ENCODE data around the gene LRIG3. TPM values are rescaled to one million over a fixed set of nuclear protein-coding genes. Genes with fewer than 3 reads are reported as not detected.
"Not testable (repeated sequence)": the region's sequence is repeated elsewhere in the genome, so short reads cannot be mapped to it uniquely, and the experiment has no call there.

The LRIG3 gene
- total RNA-seq, 3 donors from 2014 or later (not counting 1 experiment from before 2014, with no cell fraction given), result 0.18 TPM; not detected in 2

DNA sequence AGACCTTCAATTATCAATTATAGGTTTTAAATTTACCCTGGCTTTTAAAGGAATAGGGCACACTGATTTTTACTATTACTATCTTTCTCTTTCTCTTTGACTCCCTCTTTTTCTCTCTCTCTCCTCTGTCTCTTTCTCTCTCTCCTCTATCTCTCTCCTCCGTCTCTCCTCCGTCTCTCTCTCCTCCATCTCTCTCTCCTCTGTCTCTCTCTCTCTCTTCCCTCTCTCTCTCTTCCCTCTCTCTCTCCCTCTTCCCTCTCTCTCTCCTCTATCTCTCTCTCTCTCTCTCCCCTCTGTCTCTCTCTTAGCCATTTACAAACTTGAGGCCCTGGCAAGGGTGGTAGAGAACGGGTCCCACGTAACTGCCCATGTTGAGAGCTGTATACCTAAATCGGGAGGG, 62.3 kb downstream of the LRIG3 start:
- 92% methylated on average over 5 of the region's 5 CpGs for WGBS (ENCODE audit: insufficient coverage)
- Mint-ChIP-seq H3K27me3 (ENCODE audit: low read depth in 2 of 2) (no peaks in the 10 kb centered on the region), H3K36me3 (no peaks in the 10 kb centered on the region), H3K9me3 (peaks cover 13 to 14% of the 10 kb centered on the region in 2 donors), H3K27ac (no peak overlapping the region), H3K4me3 (no peak overlapping the region), H3K4me1 (no peaks in the 10 kb centered on the region)
- no peak for DNase-seq
- no peak overlapping the region for H3K27ac ChIP-seq (ENCODE audit: low read length)
- H3K9me3 ChIP-seq (ENCODE audit: control insufficient read depth, insufficient read depth, low read length), result no peaks in the 10 kb centered on the region
- intact Hi-C loops (cut with micrococcal nuclease), result no loop called here
- TF ChIP-seq, protein P1, sequence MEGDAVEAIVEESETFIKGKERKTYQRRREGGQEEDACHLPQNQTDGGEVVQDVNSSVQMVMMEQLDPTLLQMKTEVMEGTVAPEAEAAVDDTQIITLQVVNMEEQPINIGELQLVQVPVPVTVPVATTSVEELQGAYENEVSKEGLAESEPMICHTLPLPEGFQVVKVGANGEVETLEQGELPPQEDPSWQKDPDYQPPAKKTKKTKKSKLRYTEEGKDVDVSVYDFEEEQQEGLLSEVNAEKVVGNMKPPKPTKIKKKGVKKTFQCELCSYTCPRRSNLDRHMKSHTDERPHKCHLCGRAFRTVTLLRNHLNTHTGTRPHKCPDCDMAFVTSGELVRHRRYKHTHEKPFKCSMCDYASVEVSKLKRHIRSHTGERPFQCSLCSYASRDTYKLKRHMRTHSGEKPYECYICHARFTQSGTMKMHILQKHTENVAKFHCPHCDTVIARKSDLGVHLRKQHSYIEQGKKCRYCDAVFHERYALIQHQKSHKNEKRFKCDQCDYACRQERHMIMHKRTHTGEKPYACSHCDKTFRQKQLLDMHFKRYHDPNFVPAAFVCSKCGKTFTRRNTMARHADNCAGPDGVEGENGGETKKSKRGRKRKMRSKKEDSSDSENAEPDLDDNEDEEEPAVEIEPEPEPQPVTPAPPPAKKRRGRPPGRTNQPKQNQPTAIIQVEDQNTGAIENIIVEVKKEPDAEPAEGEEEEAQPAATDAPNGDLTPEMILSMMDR (IDR thresholded peaks at IDR 0.05), result no peak
- no peak overlapping the region for H3K4me3 ChIP-seq (ENCODE audit: low read length)
- no peaks in the 10 kb centered on the region for H3K4me1 ChIP-seq (ENCODE audit: control insufficient read depth, insufficient read depth, low read length)
- no peaks in the 10 kb centered on the region for H3K36me3 ChIP-seq (ENCODE audit: control insufficient read depth, insufficient read depth, low read length)
- no peak for ATAC-seq
- H3K27me3 ChIP-seq (ENCODE audit: control insufficient read depth, insufficient read depth, low read length), result no peaks in the 10 kb centered on the region

DNA sequence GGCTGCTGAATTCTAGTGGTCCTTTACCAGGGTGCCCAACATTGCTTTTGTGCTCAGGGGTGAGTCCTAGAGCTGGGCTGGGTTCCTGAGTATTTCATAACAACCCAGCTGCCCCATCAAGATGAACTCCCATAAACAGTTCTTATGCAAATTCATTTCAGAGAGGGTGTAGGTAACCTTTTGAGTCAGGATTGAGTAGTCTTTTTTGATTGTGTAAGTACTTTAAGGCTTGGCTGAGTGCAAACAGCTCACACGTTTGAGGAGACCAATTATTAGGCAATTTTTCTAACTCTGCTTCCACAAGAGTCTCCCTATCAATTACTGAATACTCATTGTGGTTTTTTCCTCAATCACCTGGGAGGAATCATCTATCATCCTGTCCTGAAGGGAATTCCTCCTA, 63.1 kb downstream of the LRIG3 start:
- H3K9me3 ChIP-seq (ENCODE audit: control insufficient read depth, insufficient read depth, low read length); H3K27ac Mint-ChIP-seq; intact Hi-C loops (cut with micrococcal nuclease); H3K27me3 Mint-ChIP-seq (ENCODE audit: low read depth in 2 of 2); H3K4me1 ChIP-seq (ENCODE audit: control insufficient read depth, insufficient read depth, low read length); H3K27ac ChIP-seq (ENCODE audit: low read length); H3K4me1 Mint-ChIP-seq; H3K27me3 ChIP-seq (ENCODE audit: control insufficient read depth, insufficient read depth, low read length); ATAC-seq; H3K4me3 Mint-ChIP-seq; H3K36me3 ChIP-seq (ENCODE audit: control insufficient read depth, insufficient read depth, low read length); H3K4me3 ChIP-seq (ENCODE audit: low read length); H3K36me3 Mint-ChIP-seq; DNase-seq: not testable (repeated sequence)
- H3K9me3 Mint-ChIP-seq, result peaks cover 13 to 14% of the 10 kb centered on the region in 2 donors
- 50% methylated on average over 1 of the region's 1 CpG for WGBS (ENCODE audit: insufficient coverage)

DNA sequence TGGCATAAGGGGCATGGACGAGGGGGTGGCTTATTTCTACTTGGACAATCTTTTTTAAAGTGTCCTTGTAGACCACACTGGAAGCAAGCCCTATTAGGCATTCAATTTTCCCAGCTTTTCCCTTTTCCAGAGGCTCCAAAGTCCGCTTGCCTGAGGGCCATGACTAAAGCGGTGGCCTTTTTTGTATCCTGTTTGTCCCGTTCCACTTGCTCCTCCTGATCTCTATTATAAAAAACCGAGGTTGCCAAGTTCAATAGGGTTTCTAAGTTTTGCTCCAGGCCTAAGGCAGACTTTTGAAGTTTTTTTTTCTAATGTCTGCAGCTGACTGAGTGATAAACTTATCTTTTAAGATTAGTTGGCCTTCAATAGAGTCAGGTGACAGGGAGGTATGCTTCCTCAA, 64.7 kb downstream of the LRIG3 start:
- H3K36me3 ChIP-seq (ENCODE audit: control insufficient read depth, insufficient read depth, low read length); H3K27me3 ChIP-seq (ENCODE audit: control insufficient read depth, insufficient read depth, low read length); H3K27ac ChIP-seq (ENCODE audit: low read length); H3K27me3 Mint-ChIP-seq (ENCODE audit: low read depth in 2 of 2); H3K27ac Mint-ChIP-seq; H3K4me1 Mint-ChIP-seq; DNase-seq; intact Hi-C loops (cut with micrococcal nuclease); H3K4me3 Mint-ChIP-seq; H3K9me3 ChIP-seq (ENCODE audit: control insufficient read depth, insufficient read depth, low read length); ATAC-seq; H3K4me3 ChIP-seq (ENCODE audit: low read length); H3K36me3 Mint-ChIP-seq; H3K4me1 ChIP-seq (ENCODE audit: control insufficient read depth, insufficient read depth, low read length): not testable (repeated sequence)
- peaks cover 11 to 14% of the 10 kb centered on the region in 2 donors for H3K9me3 Mint-ChIP-seq
- 74% methylated on average over 5 of the region's 5 CpGs for WGBS (ENCODE audit: insufficient coverage)

DNA sequence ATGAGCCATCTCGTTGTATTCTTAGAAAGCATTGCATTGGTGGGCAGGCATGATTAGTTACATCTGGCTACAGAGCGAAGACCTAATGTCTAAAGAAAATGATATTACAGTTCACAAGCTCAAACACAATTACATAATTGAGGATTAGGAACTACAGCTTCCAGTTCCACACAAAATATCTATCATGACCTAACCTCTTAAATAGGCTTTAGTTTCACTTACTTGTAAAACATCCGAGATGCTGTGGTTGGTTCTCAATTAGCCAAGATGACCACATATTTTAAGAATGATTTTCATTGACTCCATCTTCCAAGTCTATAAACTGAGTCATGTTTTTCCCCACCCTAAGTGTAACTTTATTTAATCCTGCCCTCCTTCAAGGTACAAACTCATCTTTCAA, 69.5 kb downstream of the LRIG3 start:
- Mint-ChIP-seq H3K27me3 (ENCODE audit: low read depth in 2 of 2) (no peaks in the 10 kb centered on the region), H3K9me3 (peaks cover 8% of the 10 kb centered on the region in 2 donors), H3K4me3 (no peak overlapping the region), H3K27ac (no peak overlapping the region), H3K4me1 (no peaks in the 10 kb centered on the region), H3K36me3 (no peaks in the 10 kb centered on the region)
- Histone ChIP-seq H3K4me1 (ENCODE audit: control insufficient read depth, insufficient read depth, low read length) (no peaks in the 10 kb centered on the region), H3K4me3 (ENCODE audit: low read length) (no peak overlapping the region), H3K36me3 (ENCODE audit: control insufficient read depth, insufficient read depth, low read length) (no peaks in the 10 kb centered on the region), H3K9me3 (ENCODE audit: control insufficient read depth, insufficient read depth, low read length) (no peaks in the 10 kb centered on the region), H3K27ac (ENCODE audit: low read length) (no peak overlapping the region), H3K27me3 (ENCODE audit: control insufficient read depth, insufficient read depth, low read length) (no peaks in the 10 kb centered on the region)
- ATAC-seq, result no peak
- WGBS (ENCODE audit: insufficient coverage), result 85% methylated on average over 3 of the region's 3 CpGs
- TF ChIP-seq, protein P1 (IDR thresholded peaks at IDR 0.05), result no peak
- intact Hi-C loops (cut with micrococcal nuclease), result no loop called here
- DNase-seq, result no peak
